Endodermal cell (in vitro differentiated cells): ENCODE results near the gene VAMP5. TPM values are rescaled to one million over a fixed set of nuclear protein-coding genes. Genes with fewer than 3 reads are reported as not detected.

Source experiments
- DNase-seq: peaks from one replicate; pipeline ENCODE4 v3.0.0-alpha.2; 2017
- H3K27ac ChIP-seq: 2 replicates; pipeline ENCODE4 v1.5.1; 2013; ENCODE audit warnings: mild to moderate bottlenecking, low read depth, low read length, moderate library complexity
- H3K27me3 ChIP-seq: 2 replicates; pipeline ENCODE4 v1.6.1; 2013; ENCODE audit warnings: mild to moderate bottlenecking, low read length, moderate library complexity; ENCODE audit not compliant: insufficient read depth, control insufficient read depth, poor library complexity, severe bottlenecking
- H3K36me3 ChIP-seq: 2 replicates; pipeline ENCODE4 v1.7.0; 2013; ENCODE audit warnings: mild to moderate bottlenecking, low read length, moderate library complexity; ENCODE audit not compliant: control insufficient read depth, insufficient read depth
- H3K4me1 ChIP-seq: one replicate; pipeline ENCODE4 v1.7.0; 2013; ENCODE audit warnings: low read length; ENCODE audit not compliant: control insufficient read depth, insufficient read depth
- H3K4me3 ChIP-seq: 2 replicates; pipeline ENCODE4 v1.5.1; 2013; ENCODE audit warnings: mild to moderate bottlenecking, low read length, moderate library complexity
- H3K9ac ChIP-seq: 2 replicates; pipeline ENCODE4 v1.6.1; 2013; ENCODE audit warnings: mild to moderate bottlenecking, low read length, moderate library complexity; ENCODE audit not compliant: poor library complexity, severe bottlenecking; ENCODE audit errors: extremely low read depth
- H3K9me3 ChIP-seq: 2 replicates; pipeline ENCODE4 v1.6.1; 2013; ENCODE audit warnings: mild to moderate bottlenecking, low read length, moderate library complexity; ENCODE audit not compliant: control insufficient read depth
- H3K27ac Mint-ChIP-seq: 2 replicates; pipeline ENCODE4 v1.8.0; 2020; ENCODE audit warnings: mixed read lengths
- H3K27me3 Mint-ChIP-seq: 2 replicates; pipeline ENCODE4 v1.8.0; 2021; ENCODE audit warnings: mild to moderate bottlenecking, mixed read lengths; ENCODE audit not compliant: insufficient read depth
- H3K36me3 Mint-ChIP-seq: 2 replicates; pipeline ENCODE4 v1.8.0; 2020; ENCODE audit warnings: low read depth, mixed read lengths
- H3K4me1 Mint-ChIP-seq: 2 replicates; pipeline ENCODE4 v1.8.0; 2020; ENCODE audit warnings: mixed read lengths
- H3K4me3 Mint-ChIP-seq: 2 replicates; pipeline ENCODE4 v1.8.0; 2020; ENCODE audit warnings: mild to moderate bottlenecking, moderate library complexity, mixed read lengths
- H3K9me3 Mint-ChIP-seq: 2 replicates; pipeline ENCODE4 v1.8.0; 2020; ENCODE audit warnings: mild to moderate bottlenecking, mixed read lengths
- CTCF ChIP-seq: fragments of 200-600 bp; sonication (generic); conservative IDR thresholded peaks from 2 replicates; pipeline ENCODE4 v1.5.0; 2021; ENCODE audit warnings: antibody characterized with exemption, mild to moderate bottlenecking
- WGBS, 2 experiments: methylation state at CpG; one replicate each; pipeline versions ENCODE4 v1.1.5 to v1.1.7; 2013; ENCODE audit warnings: missing lambda C conversion rate in 2 of 2, mixed read lengths in 1 of 2; ENCODE audit not compliant: insufficient coverage in 1 of 2, insufficient read length in 1 of 2; 5-methylcytosine and 5-hydroxymethylcytosine counted together
- total RNA-seq, 2 donors: library from RNA; stranded (reverse); fragmentation: NEBNext Ultra II Directional in 1 of 2; extraction: Animal tissue kit (Norgen Biotek cat#: 25700) in 1 of 2; gene quantifications; 2 replicates in 1 of 2; 3 replicates in 1 of 2; pipeline ENCODE4 v1.2.1, GENCODE V29; 2021

The VAMP5 gene
- total RNA-seq, 2 donors from 2014 or later = 6.3 to 13.9 TPM

- H3K27ac ChIP-seq = peak overlapping the region; percentile 62
Measured at GRCh38 chr2:85605406-85606115, 21.3 kb downstream of the VAMP5 start.

GRCh38 chr2:85606116-85606455, 21.9 kb downstream of the VAMP5 start:
- 96 to 98% methylated on average over 7 of the region's 7 CpGs for WGBS, 2 experiments
- H3K4me1 Mint-ChIP-seq = peaks cover 12% of the 10 kb centered on the region

More at GRCh38 chr2:85605406-85606115, 21.3 kb downstream of the VAMP5 start:
- H3K36me3 ChIP-seq = peaks cover 53% of the 10 kb centered on the region
- H3K9me3 Mint-ChIP-seq = no peaks in the 10 kb centered on the region
- WGBS, 2 experiments = 74 to 89% methylated on average over 3 to 4 of the region's 4 CpGs
- no peaks in the 10 kb centered on the region for H3K27me3 Mint-ChIP-seq
- TF ChIP-seq CTCF = no peak
- H3K4me3 Mint-ChIP-seq = no peak overlapping the region
- H3K9ac ChIP-seq = no peak overlapping the region
- peaks cover 23% of the 10 kb centered on the region for H3K36me3 Mint-ChIP-seq
- peaks cover 7% of the 10 kb centered on the region for H3K4me1 ChIP-seq
- H3K4me3 ChIP-seq = no peak overlapping the region
- DNase-seq = peak; percentile 40
- no peak overlapping the region for H3K27ac Mint-ChIP-seq
- peaks cover 12% of the 10 kb centered on the region for H3K4me1 Mint-ChIP-seq
- H3K27me3 ChIP-seq = no peaks in the 10 kb centered on the region
- H3K9me3 ChIP-seq = no peaks in the 10 kb centered on the region

More at GRCh38 chr2:85606116-85606455, 21.9 kb downstream of the VAMP5 start:
- Histone ChIP-seq H3K4me1 (peaks cover 7% of the 10 kb centered on the region), H3K36me3 (peaks cover 53% of the 10 kb centered on the region), H3K27ac (peak overlapping the region; percentile 62), H3K9ac (no peak overlapping the region), H3K9me3 (no peaks in the 10 kb centered on the region), H3K27me3 (no peaks in the 10 kb centered on the region), H3K4me3 (no peak overlapping the region)
- no peak overlapping the region for H3K4me3 Mint-ChIP-seq
- H3K36me3 Mint-ChIP-seq = peaks cover 23% of the 10 kb centered on the region
- no peak for TF ChIP-seq CTCF
- H3K27ac Mint-ChIP-seq = no peak overlapping the region
- no peaks in the 10 kb centered on the region for H3K27me3 Mint-ChIP-seq
- no peaks in the 10 kb centered on the region for H3K9me3 Mint-ChIP-seq
- no peak for DNase-seq
